Neutrophil (primary cell): ENCODE results near the gene SDHAF1.
"Not testable (repeated sequence)": the region's sequence is repeated elsewhere in the genome, so short reads cannot be mapped to it uniquely, and the experiment has no call there.

ENCODE experiments used
- H3K27ac ChIP-seq: fragments of 200-600 bp; sonication (generic); 2 replicates; pipeline ENCODE4 v1.5.1; 2016; ENCODE audit warnings: mild to moderate bottlenecking, moderate library complexity
- H3K27me3 ChIP-seq: fragments of 200-600 bp; sonication (generic); 2 replicates; pipeline ENCODE4 v1.6.0; 2016; ENCODE audit warnings: mild to moderate bottlenecking
- H3K36me3 ChIP-seq: fragments of 200-600 bp; sonication (generic); 2 replicates; pipeline ENCODE4 v1.5.1; 2017
- H3K4me1 ChIP-seq, 2 experiments: fragments of 200-600 bp in 1 of 2; sonication (generic) in 1 of 2; 1 replicate in 1 of 2; 2 replicates in 1 of 2; pipeline versions ENCODE4 v1.5.1 to v1.6.1; 2013 to 2016; ENCODE audit warnings: low read depth in 1 of 2, low read length in 1 of 2, mild to moderate bottlenecking in 1 of 2, moderate library complexity in 1 of 2; ENCODE audit not compliant: control insufficient read depth in 1 of 2, insufficient read depth in 1 of 2
- H3K4me3 ChIP-seq, 2 experiments: fragments of 200-600 bp in 1 of 2; sonication (generic) in 1 of 2; 1 replicate in 1 of 2; 2 replicates in 1 of 2; pipeline ENCODE4 v1.5.1; 2013 to 2016; ENCODE audit warnings: low read depth in 1 of 2, low read length in 1 of 2, mild to moderate bottlenecking in 1 of 2, moderate library complexity in 1 of 2
- H3K9me3 ChIP-seq: fragments of 200-600 bp; sonication (generic); 2 replicates; pipeline ENCODE4 v1.5.1; 2016
- TF ChIP-seq, protein P1 (sequence below): fragments of 200-600 bp; sonication (generic); IDR thresholded peaks from 2 replicates; pipeline ENCODE4 v1.5.1; 2016; ENCODE audit warnings: antibody characterized with exemption

Gene SDHAF1

GRCh38 chr19:35978832-35979365, 16.1 kb upstream of the SDHAF1 start:
- Histone ChIP-seq H3K27me3 (peaks cover 58% of the 10 kb centered on the region), H3K4me1 (no peaks in the 10 kb centered on the region), H3K36me3 (no peaks in the 10 kb centered on the region), H3K9me3 (no peaks in the 10 kb centered on the region), H3K27ac (no peak overlapping the region), H3K4me3 (no peak overlapping the region)
- TF ChIP-seq, protein P1, sequence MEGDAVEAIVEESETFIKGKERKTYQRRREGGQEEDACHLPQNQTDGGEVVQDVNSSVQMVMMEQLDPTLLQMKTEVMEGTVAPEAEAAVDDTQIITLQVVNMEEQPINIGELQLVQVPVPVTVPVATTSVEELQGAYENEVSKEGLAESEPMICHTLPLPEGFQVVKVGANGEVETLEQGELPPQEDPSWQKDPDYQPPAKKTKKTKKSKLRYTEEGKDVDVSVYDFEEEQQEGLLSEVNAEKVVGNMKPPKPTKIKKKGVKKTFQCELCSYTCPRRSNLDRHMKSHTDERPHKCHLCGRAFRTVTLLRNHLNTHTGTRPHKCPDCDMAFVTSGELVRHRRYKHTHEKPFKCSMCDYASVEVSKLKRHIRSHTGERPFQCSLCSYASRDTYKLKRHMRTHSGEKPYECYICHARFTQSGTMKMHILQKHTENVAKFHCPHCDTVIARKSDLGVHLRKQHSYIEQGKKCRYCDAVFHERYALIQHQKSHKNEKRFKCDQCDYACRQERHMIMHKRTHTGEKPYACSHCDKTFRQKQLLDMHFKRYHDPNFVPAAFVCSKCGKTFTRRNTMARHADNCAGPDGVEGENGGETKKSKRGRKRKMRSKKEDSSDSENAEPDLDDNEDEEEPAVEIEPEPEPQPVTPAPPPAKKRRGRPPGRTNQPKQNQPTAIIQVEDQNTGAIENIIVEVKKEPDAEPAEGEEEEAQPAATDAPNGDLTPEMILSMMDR: no peak

DNA sequence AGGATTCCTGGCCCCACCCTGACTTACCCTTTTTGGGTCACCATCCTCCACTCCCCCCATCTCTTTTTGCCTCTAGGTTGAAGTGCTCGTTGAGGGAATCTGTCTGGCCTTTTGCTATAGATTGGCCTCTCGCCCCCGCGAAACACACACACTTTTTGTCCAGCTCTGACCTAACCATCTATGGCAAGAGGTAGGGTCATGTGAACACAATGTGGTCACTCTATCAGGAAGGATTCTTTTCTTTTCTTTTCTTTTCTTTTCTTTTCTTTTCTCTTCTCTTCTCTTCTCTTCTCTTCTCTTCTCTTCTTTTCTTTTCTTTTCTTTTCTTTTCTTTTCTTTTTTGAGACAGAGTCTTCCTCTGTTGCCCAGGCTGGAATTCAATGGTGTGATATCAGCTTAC, 14.0 kb upstream of the SDHAF1 start:
- H3K36me3 ChIP-seq, H3K4me1 ChIP-seq, H3K4me3 ChIP-seq, H3K9me3 ChIP-seq, H3K27ac ChIP-seq: not testable (repeated sequence)
- H3K27me3 ChIP-seq: peaks cover 68% of the 10 kb centered on the region

DNA sequence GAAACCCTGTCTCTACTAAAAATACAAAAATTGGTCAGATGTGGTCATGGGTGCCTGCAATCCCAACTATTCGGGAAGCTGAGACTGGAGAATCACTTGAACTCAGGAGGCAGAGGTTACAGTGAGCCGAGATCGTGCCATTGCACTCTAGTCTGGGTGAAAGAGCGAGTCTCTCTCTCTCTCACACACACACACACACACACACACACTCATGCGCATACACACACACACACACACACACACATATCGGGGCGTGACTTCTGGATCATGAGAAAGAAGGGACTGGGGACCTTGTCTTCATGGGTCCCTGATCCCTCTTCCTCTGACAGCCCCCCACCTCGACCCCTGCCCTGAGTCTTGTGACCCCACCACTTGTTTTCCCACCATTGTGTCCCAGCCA, 11.8 kb upstream of the SDHAF1 start:
- H3K36me3 ChIP-seq: no peaks in the 10 kb centered on the region
- H3K27me3 ChIP-seq: peaks cover 79% of the 10 kb centered on the region
- TF ChIP-seq, protein P1: no peak
- no peak overlapping the region for H3K4me3 ChIP-seq
- H3K4me1 ChIP-seq: peaks cover 2 to 6% of the 10 kb centered on the region in 2 experiments
- no peak overlapping the region for H3K27ac ChIP-seq
- H3K9me3 ChIP-seq: no peaks in the 10 kb centered on the region

DNA sequence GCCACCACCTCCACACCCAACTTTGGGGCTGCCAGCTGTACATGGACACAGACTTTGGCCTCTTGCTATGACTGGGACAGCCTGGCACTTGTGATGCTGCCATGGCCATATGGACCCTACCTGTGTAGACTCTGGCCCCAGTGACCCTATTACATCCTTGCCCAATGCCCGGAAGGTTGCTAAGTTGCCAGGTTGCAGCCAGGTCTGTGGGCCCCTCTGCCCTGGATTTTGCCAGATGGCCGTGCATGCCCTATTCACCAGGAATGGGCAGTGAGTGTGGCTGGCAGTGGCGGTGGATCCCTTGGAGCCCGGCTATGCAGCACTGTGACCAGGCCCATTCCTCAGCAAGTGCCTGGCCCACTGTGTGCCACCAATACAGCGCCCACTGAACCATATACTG, 8.9 kb upstream of the SDHAF1 start:
- TF ChIP-seq, protein P1: no peak
- Histone ChIP-seq H3K27me3 (peaks cover 88% of the 10 kb centered on the region), H3K4me3 (no peak overlapping the region), H3K9me3 (no peaks in the 10 kb centered on the region), H3K4me1 (peaks cover 2 to 6% of the 10 kb centered on the region in 2 experiments), H3K27ac (no peak overlapping the region), H3K36me3 (no peaks in the 10 kb centered on the region)

- H3K4me1 ChIP-seq: peaks cover 2 to 6% of the 10 kb centered on the region in 2 experiments
- peaks cover 81% of the 10 kb centered on the region for H3K27me3 ChIP-seq
- H3K36me3 ChIP-seq: no peaks in the 10 kb centered on the region
- TF ChIP-seq, protein P1: no peak
- H3K4me3 ChIP-seq: peak overlapping the region; percentile 42 to 50
- no peaks in the 10 kb centered on the region for H3K9me3 ChIP-seq
- H3K27ac ChIP-seq: no peak overlapping the region
Measured at GRCh38 chr19:35986664-35987570, 8.1 kb upstream of the SDHAF1 start.

GRCh38 chr19:35987571-35987896, 7.5 kb upstream of the SDHAF1 start:
- Histone ChIP-seq H3K36me3 (no peaks in the 10 kb centered on the region), H3K27me3 (peaks cover 76% of the 10 kb centered on the region), H3K4me3 (peak overlapping the region; percentile 5 to 50), H3K4me1 (peaks cover 2 to 6% of the 10 kb centered on the region in 2 experiments), H3K27ac (no peak overlapping the region), H3K9me3 (no peaks in the 10 kb centered on the region)
- TF ChIP-seq, protein P1: no peak
